Activated CD4-positive, alpha-beta T cell treated with anti-CD3 and anti-CD28 coated beads, Interleukin-2, Interleukin-4, amounts not matched to agents 100 ng/mL and 50 ng/mL, durations not matched to agents 16 hours and 8 hours (primary cell): ENCODE results near the gene STRN4.

ENCODE experiments used
- DNase-seq: peaks from one replicate; pipeline ENCODE4 v3.0.0-alpha.2; 2020; ENCODE audit warnings: low spot score

Gene STRN4

GRCh38 chr19:46725036-46725820 lies 21.0 kb downstream of the STRN4 start:
- no peak for DNase-seq

- no peak for DNase-seq
Observed at GRCh38 chr19:46724468-46724867, 21.8 kb downstream of the STRN4 start.

GRCh38 chr19:46723471-46723870 lies 22.8 kb downstream of the STRN4 start:
- no peak for DNase-seq

- no peak for DNase-seq
Observed at GRCh38 chr19:46723023-46723461, 23.2 kb downstream of the STRN4 start.

- DNase-seq = no peak
Observed at GRCh38 chr19:46722421-46723022, 23.7 kb downstream of the STRN4 start.

GRCh38 chr19:46722004-46722380 lies 24.3 kb downstream of the STRN4 start:
- no peak for DNase-seq

- no peak for DNase-seq
Observed at GRCh38 chr19:46721269-46722003, 24.8 kb downstream of the STRN4 start.

- no peak for DNase-seq
Observed at GRCh38 chr19:46720503-46721239, 25.6 kb downstream of the STRN4 start.

GRCh38 chr19:46719629-46720502 lies 26.4 kb downstream of the STRN4 start:
- no peak for DNase-seq

- no peak for DNase-seq
Observed at GRCh38 chr19:46718934-46719622, 27.2 kb downstream of the STRN4 start.

GRCh38 chr19:46718157-46718933 lies 27.9 kb downstream of the STRN4 start:
- DNase-seq = peak; percentile 80

- DNase-seq = no peak
Observed at GRCh38 chr19:46717716-46718143, 28.5 kb downstream of the STRN4 start.

- peak; percentile 92 for DNase-seq
Observed at GRCh38 chr19:46717034-46717715, 29.1 kb downstream of the STRN4 start, which contains the start of gene PRKD2. PRKD2 (minus strand) TSS chr19:46717114; CDS start chr19:46716370, 744 bp downstream.

GRCh38 chr19:46716672-46717033 lies 29.6 kb downstream of the STRN4 start:
- no peak for DNase-seq

GRCh38 chr19:46715975-46716671 lies 30.1 kb downstream of the STRN4 start:
- no peak for DNase-seq

- DNase-seq = no peak
Observed at GRCh38 chr19:46715620-46715974, 30.7 kb downstream of the STRN4 start.

GRCh38 chr19:46714444-46715106 lies 31.7 kb downstream of the STRN4 start:
- DNase-seq = peak; percentile 62
